ENCODE measurements around the gene SLC22A17. TPM values are rescaled to one million over a fixed set of nuclear protein-coding genes. Genes with fewer than 3 reads are reported as not detected.
A peak's percentile ranks its signal among the peaks of the same experiment; 100 is the strongest.

The SLC22A17 gene
- total and polyA plus RNA-seq, 2 of the 13 experiments (the other 11 are each of a cell fraction or from before 2014, with no cell fraction given) = 0.95 to 1.1 TPM

- TF ChIP-seq HNRNPLL (IDR thresholded peaks at IDR 0.05; ENCODE audit: low read depth, low read length, poor library complexity, severe bottlenecking) (peak; percentile 47), NFIB (CRISPR knock-in tag; IDR thresholded peaks at IDR 0.05; ENCODE audit: borderline replicate concordance) (no peak)
These were observed at the start of gene SLC22A17 (continued) for GRCh38 chr14:23352506-23353432.

GRCh38 chr14:23401291-23401690 lies 48.6 kb upstream of the SLC22A17 start:
- no peak for FAIRE-seq
- TF ChIP-seq ZBTB40 (IDR thresholded peaks at IDR 0.05) (no peak), ZBTB40 (CRISPR knock-in tag; IDR thresholded peaks at IDR 0.05) (no peak), HCFC1 (IDR thresholded peaks at IDR 0.05; ENCODE audit: low read depth, low read length) (0 out of 2 replicates have a peak, but pooled peaks have one; percentile 15), ZNF839 (CRISPR knock-in tag; IDR thresholded peaks at IDR 0.05; ENCODE audit: borderline replicate concordance) (0 out of 2 replicates have a peak, but pooled peaks have one; percentile 13)
- Histone ChIP-seq H3K27ac (ENCODE audit: extremely low read length, insufficient read depth, low read length) (no peak overlapping the region), H3K4me3 (replicated peaks in 1 of 3; ENCODE audit: insufficient read depth in 1 of 3, low read depth in 2 of 3, low read length in 3 of 3) (no peak overlapping the region), H2AFZ (ENCODE audit: low read length) (no peak overlapping the region), H3K9ac (ENCODE audit: insufficient read depth, low read depth, low read length) (no peak overlapping the region), H3K79me2 (ENCODE audit: insufficient read depth, low read length) (no peaks in the 10 kb centered on the region), H3K27me3 (ENCODE audit: control insufficient read depth in 1 of 2, insufficient read depth in 2 of 2, low read length in 2 of 2) (peaks cover 41 to 90% of the 10 kb centered on the region in 2 experiments; a peak in 4 of 5 replicates), H3K36me3 (replicated peaks in 1 of 2; ENCODE audit: control insufficient read depth in 1 of 2, insufficient read depth in 2 of 2, low read length in 2 of 2) (no peaks in the 10 kb centered on the region), H3K4me2 (ENCODE audit: low read depth, low read length) (no peak overlapping the region), H3K4me1 (ENCODE audit: insufficient read depth, low read length) (no peaks in the 10 kb centered on the region), H4K20me1 (ENCODE audit: insufficient read depth, low read length) (no peaks in the 10 kb centered on the region), H3K9me3 (ENCODE audit: low read length) (no peaks in the 10 kb centered on the region)
- in situ Hi-C loops (cut with HindIII; ENCODE audit: extremely low pct_ligation_motif_present, low pct_unique_long_range_greater_than_20kb) = no loop called here
- ChIA-PET POLR2A (no interaction called here), CTCF (ENCODE audit: low intra/inter-chr PET ratio, low total read pairs) (no interaction called here)
- intact Hi-C loops (cut with micrococcal nuclease; ENCODE audit: unreplicated experiment) = no loop called here
- ATAC-seq = no peak
- no TSS peak for BruUV-seq (replicated peaks)
- WGBS (ENCODE audit: low lambda C conversion rate) = 20% methylated on average over 4 of the region's 4 CpGs
- no peak for DNase-seq (ENCODE audit: low spot score)
